GM21786 (cell line): ENCODE measurements around the gene GAA.
"Not testable (repeated sequence)": the region's sequence is repeated elsewhere in the genome, so short reads cannot be mapped to it uniquely, and the experiment has no call there.

Experiments
- ATAC-seq: cut with Tn5 transposase; IDR thresholded peaks from one replicate; pipeline ENCODE4 v1.9.1; 2021; ENCODE audit not compliant: unreplicated experiment

Gene GAA

GRCh38 chr17:80083136-80083661 lies 18.2 kb upstream of the GAA start:
- no peak for ATAC-seq

GRCh38 chr17:80084773-80085172 lies 16.6 kb upstream of the GAA start:
- ATAC-seq = no peak

GRCh38 chr17:80086081-80086480 lies 15.3 kb upstream of the GAA start:
- no peak for ATAC-seq

- no peak for ATAC-seq
Measured at GRCh38 chr17:80086616-80087015, 14.8 kb upstream of the GAA start.

- no peak for ATAC-seq
Measured at GRCh38 chr17:80087346-80088265, 13.8 kb upstream of the GAA start.

GRCh38 chr17:80089762-80090161 lies 11.6 kb upstream of the GAA start:
- no peak for ATAC-seq

- ATAC-seq = not testable (repeated sequence)
Measured at GRCh38 chr17:80090164-80090563, 11.2 kb upstream of the GAA start.

GRCh38 chr17:80091376-80091775 lies 10.0 kb upstream of the GAA start:
- no peak for ATAC-seq

- ATAC-seq = no peak
Measured at GRCh38 chr17:80092959-80093358, 8.4 kb upstream of the GAA start.

GRCh38 chr17:80095038-80095843 lies 6.1 kb upstream of the GAA start:
- ATAC-seq = no peak

GRCh38 chr17:80095844-80096475 lies 5.4 kb upstream of the GAA start:
- no peak for ATAC-seq

- no peak for ATAC-seq
Measured at GRCh38 chr17:80096561-80097021, 4.8 kb upstream of the GAA start.

GRCh38 chr17:80097127-80097621 lies 4.2 kb upstream of the GAA start:
- no peak for ATAC-seq

GRCh38 chr17:80097844-80098691 lies 3.3 kb upstream of the GAA start:
- no peak for ATAC-seq

- ATAC-seq = no peak
Measured at GRCh38 chr17:80099291-80100034, 1.9 kb upstream of the GAA start.

GRCh38 chr17:80100035-80100323 lies 1.4 kb upstream of the GAA start:
- ATAC-seq = no peak

- no peak for ATAC-seq
Measured at GRCh38 chr17:80101946-80102663, 724 bp downstream of the GAA start.

GRCh38 chr17:80102664-80103448 lies 1.5 kb downstream of the GAA start:
- no peak for ATAC-seq
